ENCODE measurements around the gene SPX.
A peak's percentile ranks its signal among the peaks of the same experiment; 100 is the strongest.

Gene SPX

GRCh38 chr12:21485998-21486397 is 40.1 kb upstream of the SPX start:
- Histone ChIP-seq H3K36me3 (ENCODE audit: insufficient read depth) (no peaks in the 10 kb centered on the region), H3K4me1 (ENCODE audit: low read depth, poor library complexity, severe bottlenecking) (no peaks in the 10 kb centered on the region), H3K4me3 (IDR thresholded peaks at IDR 0.05; ENCODE audit: insufficient read depth, low read depth, low read length) (no peak overlapping the region), H3K9ac (no peak overlapping the region), H3K79me2 (ENCODE audit: insufficient read depth, low read depth) (no peaks in the 10 kb centered on the region), H4K20me1 (ENCODE audit: insufficient read depth) (no peaks in the 10 kb centered on the region), H3K27ac (no peak overlapping the region), H3K27me3 (ENCODE audit: insufficient read depth, low read depth) (no peaks in the 10 kb centered on the region), H3K4me2 (no peak overlapping the region), H2AFZ (ENCODE audit: low read depth) (no peak overlapping the region)
- no peak for TF ChIP-seq CTCF (conservative IDR thresholded peaks at IDR 0.05; ENCODE audit: low read depth, low read length)

- H3K36me3 ChIP-seq (ENCODE audit: insufficient read depth): no peaks in the 10 kb centered on the region
- peaks cover 44% of the 10 kb centered on the region for H3K79me2 ChIP-seq (ENCODE audit: insufficient read depth, low read depth)
- TF ChIP-seq CTCF (conservative IDR thresholded peaks at IDR 0.05; ENCODE audit: low read depth, low read length): no peak
- H3K4me1 ChIP-seq (ENCODE audit: low read depth, poor library complexity, severe bottlenecking): peaks cover 31% of the 10 kb centered on the region
- H3K4me3 ChIP-seq (IDR thresholded peaks at IDR 0.05; ENCODE audit: insufficient read depth, low read depth, low read length): no peak overlapping the region
- peak overlapping the region; percentile 59; the same call in 1 of the 2 replicates for H3K4me2 ChIP-seq
- no peak overlapping the region for H3K27ac ChIP-seq
- H4K20me1 ChIP-seq (ENCODE audit: insufficient read depth): no peaks in the 10 kb centered on the region
- H3K9ac ChIP-seq: no peak overlapping the region
- no peak overlapping the region for H2AFZ ChIP-seq (ENCODE audit: low read depth)
- H3K27me3 ChIP-seq (ENCODE audit: insufficient read depth, low read depth): no peaks in the 10 kb centered on the region
Observed at GRCh38 chr12:21499765-21500164, 26.3 kb upstream of the SPX start.

- Histone ChIP-seq H3K79me2 (ENCODE audit: insufficient read depth, low read depth) (peaks cover 55% of the 10 kb centered on the region), H3K4me1 (ENCODE audit: low read depth, poor library complexity, severe bottlenecking) (peaks cover 31% of the 10 kb centered on the region), H3K36me3 (ENCODE audit: insufficient read depth) (no peaks in the 10 kb centered on the region), H3K27ac (peak overlapping the region; percentile 51; the same call in 1 of the 2 replicates), H3K27me3 (ENCODE audit: insufficient read depth, low read depth) (no peaks in the 10 kb centered on the region), H3K4me3 (IDR thresholded peaks at IDR 0.05; ENCODE audit: insufficient read depth, low read depth, low read length) (no peak overlapping the region), H3K4me2 (peak overlapping the region; percentile 59), H3K9ac (peak overlapping the region; percentile 88; the same call in 1 of the 2 replicates), H2AFZ (ENCODE audit: low read depth) (peak overlapping the region; percentile 92; the same call in 1 of the 2 replicates), H4K20me1 (ENCODE audit: insufficient read depth) (no peaks in the 10 kb centered on the region)
- TF ChIP-seq CTCF (conservative IDR thresholded peaks at IDR 0.05; ENCODE audit: low read depth, low read length): no peak
Observed at GRCh38 chr12:21500786-21501257, 25.3 kb upstream of the SPX start.

- no peaks in the 10 kb centered on the region for H3K36me3 ChIP-seq (ENCODE audit: insufficient read depth)
- TF ChIP-seq CTCF (conservative IDR thresholded peaks at IDR 0.05; ENCODE audit: low read depth, low read length): no peak
- H4K20me1 ChIP-seq (ENCODE audit: insufficient read depth): no peaks in the 10 kb centered on the region
- peaks cover 31% of the 10 kb centered on the region for H3K4me1 ChIP-seq (ENCODE audit: low read depth, poor library complexity, severe bottlenecking)
- H2AFZ ChIP-seq (ENCODE audit: low read depth): peak within 1 kb of the TSS; percentile 92
- peaks cover 61% of the 10 kb centered on the region for H3K79me2 ChIP-seq (ENCODE audit: insufficient read depth, low read depth)
- H3K27me3 ChIP-seq (ENCODE audit: insufficient read depth, low read depth): no peaks in the 10 kb centered on the region
- peak within 1 kb of the TSS; percentile 88 for H3K9ac ChIP-seq
- H3K27ac ChIP-seq: peak within 1 kb of the TSS; percentile 64
- H3K4me3 ChIP-seq (IDR thresholded peaks at IDR 0.05; ENCODE audit: insufficient read depth, low read depth, low read length): no peak within 1 kb of the TSS
- peak within 1 kb of the TSS; percentile 67 for H3K4me2 ChIP-seq
Observed at GRCh38 chr12:21501258-21502163, 24.6 kb upstream of the SPX start, which contains the start of the genes GOLT1B and RECQL. Gene GOLT1B (plus strand): TSS chr12:21501789. CDS start chr12:21501924, 135 bp downstream. Gene RECQL (minus strand): TSS chr12:21501635. CDS start chr12:21499570, 2,065 bp downstream.

Measured in KMS-11 (cell line).